22Rv1 (cell line): Measurements from ENCODE around the gene RASGEF1C.

Experiments
- H3K27ac ChIP-seq: fragments of 450-650 bp; 2 replicates; pipeline ENCODE4 v1.5.1; 2017
- ZFX ChIP-seq: fragments of 450-650 bp; IDR thresholded peaks from 2 replicates; pipeline ENCODE4 v1.6.1; 2017; ENCODE audit warnings: antibody characterized with exemption, borderline replicate concordance
- TF ChIP-seq, protein P1 (sequence below): fragments of 450-650 bp; IDR thresholded peaks from 2 replicates; pipeline ENCODE4 v1.5.1; 2017; ENCODE audit warnings: mild to moderate bottlenecking

Gene RASGEF1C

DNA sequence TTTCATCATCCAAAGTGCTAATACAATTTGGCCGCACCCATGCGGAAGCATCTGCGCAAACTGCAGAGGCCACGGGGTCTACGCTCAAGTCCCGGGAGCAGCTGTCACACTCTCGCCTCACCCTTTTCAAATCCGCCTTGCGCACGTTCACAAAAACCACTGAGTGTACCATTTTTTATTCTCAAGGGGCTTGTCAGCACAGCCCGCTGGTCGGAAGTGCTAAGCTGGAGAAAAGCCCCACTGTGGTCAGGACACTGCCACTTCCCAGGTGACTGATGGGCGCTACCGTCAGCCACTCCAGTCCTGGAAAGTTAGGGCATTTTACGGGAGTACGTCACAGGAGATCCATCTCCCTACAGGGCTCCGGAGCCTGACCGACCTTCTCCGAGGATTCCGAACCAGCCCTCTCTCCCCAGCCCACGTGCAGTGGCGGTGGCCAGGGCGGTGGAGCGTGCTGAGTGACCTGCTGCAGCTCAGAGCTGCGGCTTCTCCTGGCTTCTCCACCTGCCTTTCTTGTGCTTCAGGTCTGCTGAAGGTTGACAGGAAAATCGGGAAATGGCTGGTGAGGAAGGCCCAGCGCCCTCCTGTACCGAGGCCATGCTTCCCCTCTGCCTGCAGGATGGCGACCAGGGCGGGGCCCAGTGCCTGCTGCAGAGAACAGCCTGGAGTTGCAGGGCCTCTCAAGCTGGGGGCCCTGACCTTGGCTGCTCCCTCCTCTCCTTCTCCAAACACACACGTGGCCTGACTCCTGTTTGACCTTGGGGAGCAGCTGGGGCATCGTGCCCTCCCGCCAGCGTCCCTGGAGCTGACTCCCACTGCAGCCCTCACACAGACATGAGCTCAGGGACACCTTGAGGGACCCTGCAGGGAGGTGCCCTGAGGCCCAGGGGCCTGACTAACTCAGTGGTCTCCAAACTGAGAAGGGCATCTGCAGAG is 14.3 kb downstream of the RASGEF1C start:
- H3K27ac ChIP-seq: no peak overlapping the region
- TF ChIP-seq, protein P1, sequence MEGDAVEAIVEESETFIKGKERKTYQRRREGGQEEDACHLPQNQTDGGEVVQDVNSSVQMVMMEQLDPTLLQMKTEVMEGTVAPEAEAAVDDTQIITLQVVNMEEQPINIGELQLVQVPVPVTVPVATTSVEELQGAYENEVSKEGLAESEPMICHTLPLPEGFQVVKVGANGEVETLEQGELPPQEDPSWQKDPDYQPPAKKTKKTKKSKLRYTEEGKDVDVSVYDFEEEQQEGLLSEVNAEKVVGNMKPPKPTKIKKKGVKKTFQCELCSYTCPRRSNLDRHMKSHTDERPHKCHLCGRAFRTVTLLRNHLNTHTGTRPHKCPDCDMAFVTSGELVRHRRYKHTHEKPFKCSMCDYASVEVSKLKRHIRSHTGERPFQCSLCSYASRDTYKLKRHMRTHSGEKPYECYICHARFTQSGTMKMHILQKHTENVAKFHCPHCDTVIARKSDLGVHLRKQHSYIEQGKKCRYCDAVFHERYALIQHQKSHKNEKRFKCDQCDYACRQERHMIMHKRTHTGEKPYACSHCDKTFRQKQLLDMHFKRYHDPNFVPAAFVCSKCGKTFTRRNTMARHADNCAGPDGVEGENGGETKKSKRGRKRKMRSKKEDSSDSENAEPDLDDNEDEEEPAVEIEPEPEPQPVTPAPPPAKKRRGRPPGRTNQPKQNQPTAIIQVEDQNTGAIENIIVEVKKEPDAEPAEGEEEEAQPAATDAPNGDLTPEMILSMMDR: no peak
- no peak for TF ChIP-seq ZFX

DNA sequence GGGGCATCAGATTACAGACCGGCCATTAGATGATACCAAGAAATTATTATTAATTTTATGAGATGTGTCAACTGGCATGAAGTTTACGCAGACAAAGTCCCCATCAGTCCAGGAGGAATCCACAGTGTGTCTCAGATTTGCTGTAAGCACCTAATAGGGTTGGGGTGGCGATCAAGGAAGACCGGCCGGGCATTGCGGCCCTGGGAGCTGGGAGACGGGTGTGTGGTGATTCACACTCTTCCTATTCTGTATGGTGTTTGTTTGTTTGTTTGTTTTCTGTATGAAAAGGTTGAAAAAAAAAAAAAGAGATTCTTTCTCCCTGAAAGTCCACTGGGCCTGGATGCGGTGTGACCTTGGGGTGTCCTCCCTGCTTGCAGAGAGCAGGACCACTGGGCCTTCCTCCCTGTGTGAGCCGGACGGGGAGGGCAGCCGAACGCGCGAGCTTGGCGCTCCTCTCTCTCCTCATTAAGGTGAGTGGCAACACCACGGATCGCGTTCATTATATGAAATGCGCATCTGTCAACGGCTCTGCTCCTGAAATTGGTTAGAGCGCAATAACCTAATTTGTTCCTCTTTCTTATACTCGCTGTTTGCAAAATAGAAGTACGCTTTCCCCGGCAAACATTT is 15.1 kb downstream of the RASGEF1C start:
- no peak overlapping the region for H3K27ac ChIP-seq
- no peak for TF ChIP-seq ZFX
- TF ChIP-seq, protein P1: no peak

DNA sequence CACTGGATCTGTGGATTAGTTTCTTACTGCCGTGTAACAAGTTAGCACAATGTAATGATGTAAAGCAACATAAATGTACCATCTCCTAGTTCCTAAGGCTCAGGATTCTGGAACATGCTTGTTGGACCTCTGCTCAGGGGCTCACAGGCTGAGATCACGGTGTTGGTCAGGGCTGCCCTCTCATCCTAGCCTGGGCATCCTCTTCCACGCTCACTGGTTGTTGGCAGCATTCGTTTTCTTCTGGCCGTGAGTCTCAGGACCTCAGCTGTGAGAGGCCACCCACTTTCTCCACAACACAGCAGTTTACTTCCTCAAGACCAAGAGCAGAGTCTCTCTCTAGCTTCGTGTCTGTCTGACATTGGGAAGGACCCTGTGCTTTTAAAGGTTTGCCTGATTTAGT is 17.3 kb downstream of the RASGEF1C start:
- no peak overlapping the region for H3K27ac ChIP-seq
- TF ChIP-seq, protein P1: no peak
- no peak for TF ChIP-seq ZFX

DNA sequence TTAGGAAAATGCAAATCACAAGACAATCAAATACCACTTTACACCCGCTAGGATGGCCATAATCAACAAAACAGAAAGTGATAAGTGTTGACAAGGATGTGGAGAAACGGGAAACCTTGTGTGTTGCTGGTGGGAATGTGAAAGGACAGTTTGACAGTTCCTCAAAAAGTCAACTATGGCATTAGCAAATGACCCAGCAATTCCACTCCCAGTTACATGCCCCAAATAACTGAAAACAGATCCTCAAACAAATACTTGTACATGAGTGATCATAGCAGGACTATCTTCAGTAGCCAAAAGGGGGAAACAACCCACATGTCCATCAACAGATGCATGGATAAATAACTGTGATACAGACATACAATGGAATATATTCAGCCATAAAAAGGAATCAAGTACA is 21.2 kb downstream of the RASGEF1C start:
- no peak overlapping the region for H3K27ac ChIP-seq

DNA sequence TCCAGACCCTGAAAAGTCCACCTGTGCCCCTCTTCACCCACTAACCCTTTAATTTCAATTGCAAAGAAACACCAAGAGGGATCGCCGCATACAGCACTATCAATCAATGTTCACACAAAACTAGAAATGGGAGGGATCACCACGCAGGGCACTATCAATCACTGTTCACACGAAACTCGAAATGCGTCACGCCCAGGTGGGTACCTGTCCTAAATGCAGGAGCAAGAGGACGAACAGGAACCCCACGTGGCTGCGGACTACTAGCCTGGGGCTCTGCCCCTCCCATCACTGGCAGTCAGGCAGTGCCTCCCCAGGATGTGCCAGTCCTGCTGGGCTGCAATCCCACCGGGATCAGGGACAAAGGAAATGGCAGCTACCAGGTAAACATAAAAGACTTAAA is 28.2 kb downstream of the RASGEF1C start:
- TF ChIP-seq, protein P1: no peak
- TF ChIP-seq ZFX: no peak
- H3K27ac ChIP-seq: no peak overlapping the region

More for the DNA sequence above, 21.2 kb downstream of the RASGEF1C start:
- no peak for TF ChIP-seq ZFX
- TF ChIP-seq, protein P1: no peak

DNA sequence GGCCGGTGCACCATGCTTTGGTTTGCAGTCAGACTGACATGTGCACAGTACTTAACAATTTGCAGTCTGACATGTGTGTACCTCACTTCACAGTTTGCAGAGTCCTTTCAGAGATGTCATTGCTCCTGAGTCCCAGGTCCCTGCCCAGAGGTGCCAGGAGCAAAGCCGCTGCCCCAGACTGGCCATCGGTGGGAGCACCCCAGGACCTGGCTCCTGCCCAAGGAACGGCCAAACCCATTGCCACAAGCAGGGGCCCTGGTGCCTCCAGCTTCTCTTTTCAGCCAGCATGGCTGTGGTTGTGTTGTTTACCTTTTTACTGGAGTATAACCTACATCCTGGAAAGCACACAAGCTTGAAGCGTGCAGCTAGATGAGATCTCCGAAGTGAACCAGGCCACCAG is 28.6 kb downstream of the RASGEF1C start:
- TF ChIP-seq ZFX: no peak
- H3K27ac ChIP-seq: no peak overlapping the region

DNA sequence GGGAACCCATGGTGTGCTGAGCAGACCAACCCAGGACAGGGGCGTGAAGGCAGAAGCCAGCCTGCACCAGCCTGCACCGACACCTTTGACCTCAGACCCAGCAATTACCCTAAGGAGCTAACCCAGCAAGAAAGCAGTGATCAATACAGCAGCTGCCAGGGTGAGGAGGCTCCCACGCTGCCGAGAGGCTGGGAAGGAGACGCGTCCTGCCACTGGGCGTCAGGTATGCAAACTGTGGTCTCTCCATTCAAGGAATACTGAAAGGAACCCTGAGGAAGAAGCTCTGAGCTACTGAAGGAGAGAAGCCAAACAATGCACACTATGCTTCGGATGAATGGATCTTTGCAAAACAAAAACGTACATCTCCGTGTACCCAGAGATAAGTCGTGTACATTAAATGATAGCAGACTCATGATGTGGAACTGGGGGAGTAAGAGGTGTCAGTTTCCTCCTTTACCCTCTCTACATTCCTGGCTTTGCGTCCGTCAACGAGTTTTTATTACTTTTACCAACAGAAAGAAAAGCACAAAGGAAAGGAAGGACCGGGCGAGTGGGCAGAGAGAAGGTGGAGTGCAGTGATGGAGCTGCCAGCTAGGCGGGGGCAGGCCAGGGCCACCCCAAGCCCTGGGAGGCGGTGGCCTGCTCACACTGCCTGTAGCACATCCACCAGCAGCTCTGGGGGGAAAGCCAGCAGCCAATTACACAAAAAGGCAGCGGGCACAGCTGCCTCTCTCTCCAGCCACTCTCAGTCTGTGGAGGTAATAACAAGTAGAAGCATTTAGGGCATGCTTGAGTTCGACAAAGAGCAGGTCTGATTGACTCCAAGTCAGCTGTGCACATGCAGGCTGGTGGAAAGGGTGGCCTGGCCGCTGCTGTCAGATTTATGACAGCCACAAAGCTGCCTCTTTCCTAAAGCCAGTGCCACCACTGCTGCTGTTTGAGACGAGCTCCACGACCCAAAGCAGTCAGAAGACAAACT is 29.3 kb downstream of the RASGEF1C start:
- H3K27ac ChIP-seq: no peak overlapping the region
- TF ChIP-seq, protein P1: no peak
- TF ChIP-seq ZFX: no peak
